Stimulated activated naive CD8-positive, alpha-beta T cell treated with anti-CD3 and anti-CD28 coated beads, Interleukin-15, Interleukin-2, amounts not matched to agents 100 ng/mL and 50 ng/mL, for 24 hours (primary cell): ENCODE data around the gene KLHL40.

ENCODE experiments used
- H3K27ac Mint-ChIP-seq: one replicate; pipeline ENCODE4 v1.8.0; 2021; ENCODE audit warnings: mild to moderate bottlenecking, mixed read lengths
- H3K27me3 Mint-ChIP-seq: one replicate; pipeline ENCODE4 v1.8.0; 2021; ENCODE audit warnings: mixed read lengths
- H3K36me3 Mint-ChIP-seq: one replicate; pipeline ENCODE4 v1.8.0; 2021; ENCODE audit warnings: low read depth, mixed read lengths
- H3K4me1 Mint-ChIP-seq: one replicate; pipeline ENCODE4 v1.8.0; 2021; ENCODE audit warnings: low read depth, mixed read lengths
- H3K4me3 Mint-ChIP-seq: one replicate; pipeline ENCODE4 v1.8.0; 2021; ENCODE audit warnings: mild to moderate bottlenecking, mixed read lengths
- H3K9me3 Mint-ChIP-seq: one replicate; pipeline ENCODE4 v1.8.0; 2021; ENCODE audit warnings: mixed read lengths

KLHL40 gene

DNA sequence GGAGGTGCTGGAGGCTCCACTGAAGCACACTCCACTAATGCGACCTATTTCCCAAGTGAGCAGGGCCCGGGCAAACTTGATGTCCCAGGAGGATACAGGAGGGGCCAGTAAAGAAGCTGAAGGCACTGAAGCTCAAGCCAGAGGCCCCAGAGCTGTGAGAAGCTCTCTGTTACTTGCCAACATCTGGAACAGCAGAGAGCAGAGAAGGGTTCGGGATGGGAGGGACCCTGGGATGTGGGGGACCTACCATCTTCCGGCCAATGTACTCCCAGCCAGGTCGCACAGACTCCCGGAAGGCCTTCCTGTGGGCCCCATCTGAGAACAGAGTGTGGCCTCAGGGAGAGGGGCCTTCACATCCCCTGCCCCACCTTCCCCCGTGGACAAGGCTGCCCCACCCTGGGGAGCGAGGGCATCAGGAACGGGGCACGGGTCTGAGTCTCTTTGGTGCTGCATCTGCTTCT lies 14.2 kb downstream of the KLHL40 start:
- Mint-ChIP-seq H3K4me1 (peaks cover 6% of the 10 kb centered on the region), H3K4me3 (no peak overlapping the region), H3K9me3 (no peaks in the 10 kb centered on the region), H3K27ac (no peak overlapping the region), H3K36me3 (no peaks in the 10 kb centered on the region), H3K27me3 (peaks cover 3% of the 10 kb centered on the region)

DNA sequence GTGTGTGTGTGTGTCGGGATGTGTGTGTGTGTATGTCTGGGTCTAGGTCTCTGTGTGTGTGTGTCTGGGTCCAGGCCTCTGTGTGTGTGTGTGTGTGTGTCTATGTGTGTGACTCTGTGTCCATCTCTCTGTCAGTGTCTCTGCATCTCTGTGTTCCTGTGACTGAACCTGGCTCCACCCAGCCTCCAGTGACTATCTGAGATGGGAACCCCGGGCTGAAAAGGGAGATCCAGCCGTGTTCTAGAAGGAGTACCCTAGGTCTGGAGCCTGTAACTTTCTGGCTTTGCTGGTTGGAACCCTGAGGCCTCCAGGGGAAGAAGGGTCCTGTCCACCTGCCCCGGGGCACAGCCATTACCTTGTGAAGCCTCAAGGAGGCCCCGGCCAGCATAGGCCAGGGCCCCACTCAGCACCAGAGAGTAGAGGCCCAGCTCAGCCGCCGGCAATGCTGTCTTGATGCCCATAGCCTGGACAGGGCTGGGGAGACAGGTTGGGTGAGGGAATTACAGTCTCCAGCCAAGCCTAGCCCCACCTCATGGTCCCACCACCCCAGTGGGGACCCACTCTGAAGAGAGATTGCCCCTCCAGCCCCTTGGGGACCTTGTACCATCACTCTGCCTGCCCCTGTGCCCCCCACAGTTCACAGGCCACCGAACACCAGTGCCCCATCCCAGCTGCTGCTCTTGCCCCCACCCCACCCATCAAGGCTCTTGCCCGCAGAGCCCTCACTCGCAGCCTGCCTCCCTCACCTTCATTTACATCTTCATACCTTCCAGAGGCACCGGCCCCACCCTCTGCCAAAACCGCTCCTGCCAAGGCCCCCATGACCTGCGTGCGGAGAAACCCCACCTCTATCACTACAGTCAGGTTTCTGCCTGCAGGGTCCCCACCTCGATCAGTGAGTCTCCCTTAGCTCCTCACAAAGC lies 15.3 kb downstream of the KLHL40 start:
- Mint-ChIP-seq H3K4me3 (no peak overlapping the region), H3K9me3 (no peaks in the 10 kb centered on the region), H3K36me3 (no peaks in the 10 kb centered on the region), H3K4me1 (peaks cover 6% of the 10 kb centered on the region), H3K27me3 (peaks cover 3% of the 10 kb centered on the region), H3K27ac (no peak overlapping the region)

DNA sequence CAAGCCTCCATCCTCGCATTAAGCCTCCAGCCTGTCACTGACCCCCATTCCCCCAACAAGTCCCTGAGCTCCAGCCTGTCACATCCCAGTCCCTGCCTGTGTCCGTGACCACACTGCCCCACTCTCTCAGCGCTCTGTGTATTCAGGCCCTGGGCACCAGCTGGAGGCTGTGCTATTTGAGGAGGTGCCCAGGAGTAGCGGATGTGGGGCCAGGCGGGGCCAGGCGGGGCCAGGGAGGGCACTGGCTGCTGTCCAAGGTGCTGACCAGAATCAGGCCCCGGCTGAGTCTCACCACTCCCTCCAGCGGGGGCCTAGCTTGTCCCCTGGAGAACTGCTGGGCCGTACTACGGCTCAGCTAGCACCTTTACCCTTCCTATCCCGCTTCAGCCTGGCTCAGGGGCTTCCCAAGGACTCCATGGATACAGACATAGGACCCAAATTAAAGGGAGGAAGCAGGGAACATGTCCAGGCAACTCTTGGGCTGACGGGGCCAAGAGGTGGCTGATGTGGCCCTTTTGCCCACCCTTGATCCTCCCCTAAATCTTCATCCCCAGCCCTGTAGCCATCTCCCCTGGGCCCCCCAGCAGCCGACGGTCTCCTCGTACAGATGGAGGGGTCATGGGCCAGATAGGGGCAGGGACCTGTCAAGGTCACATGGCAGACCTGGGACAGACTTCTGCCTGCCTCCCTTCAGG lies 16.2 kb downstream of the KLHL40 start:
- Mint-ChIP-seq H3K27ac (no peak overlapping the region), H3K9me3 (no peaks in the 10 kb centered on the region), H3K36me3 (no peaks in the 10 kb centered on the region), H3K4me3 (no peak overlapping the region), H3K27me3 (peaks cover 3% of the 10 kb centered on the region), H3K4me1 (peaks cover 6% of the 10 kb centered on the region)

DNA sequence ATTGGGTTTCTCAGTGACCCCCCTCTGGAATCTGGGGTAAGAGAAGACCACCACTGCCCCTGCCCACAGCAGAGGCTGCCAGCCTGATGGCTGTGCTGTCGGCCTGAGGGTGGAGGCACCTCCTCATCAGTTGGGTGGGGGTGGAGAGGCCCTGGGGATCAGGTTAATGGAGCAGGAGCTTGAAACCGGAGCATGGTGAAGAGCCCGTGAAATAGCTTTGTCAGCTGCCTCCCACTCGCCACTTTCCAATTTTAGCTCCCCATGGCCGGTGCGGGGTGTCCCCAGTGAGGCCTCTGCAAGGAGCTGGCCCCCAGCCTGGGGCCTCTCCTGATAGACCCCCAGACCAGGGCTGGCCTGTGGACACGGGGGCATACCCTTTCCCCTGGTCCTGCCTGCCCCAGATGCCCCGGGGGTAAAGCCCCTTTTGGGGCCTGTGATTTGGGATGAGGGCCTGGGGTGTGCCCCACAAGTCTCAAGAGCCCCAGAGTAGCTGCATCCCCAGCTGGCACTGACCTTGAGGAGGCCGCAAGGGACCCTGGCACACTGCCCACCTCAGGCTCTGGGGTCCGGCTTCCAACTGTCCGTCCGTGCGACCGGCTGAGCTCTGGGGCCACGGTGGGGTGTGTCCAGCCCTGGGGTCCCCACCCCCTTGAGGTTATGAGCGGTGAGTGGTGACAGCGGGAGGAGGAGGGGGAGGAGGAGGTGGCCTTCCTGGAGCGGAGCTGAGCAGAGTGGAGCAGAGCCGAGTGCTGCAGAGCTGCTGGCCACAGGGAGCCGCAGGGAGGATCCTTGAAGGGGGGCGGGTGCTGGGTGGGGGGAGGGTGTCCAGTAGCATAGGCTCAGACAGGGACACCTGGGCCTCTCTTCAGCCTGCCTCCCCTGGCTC lies 17.0 kb downstream of the KLHL40 start, which contains the start of gene HHATL:
HHATL (minus strand) TSS at position 733 of the 886 bp plus-strand sequence. CDS start 1,972 bp downstream, outside the sequence.
- Mint-ChIP-seq H3K4me3 (no peak within 1 kb of the TSS), H3K4me1 (peaks cover 6% of the 10 kb centered on the region), H3K9me3 (no peaks in the 10 kb centered on the region), H3K27ac (no peak within 1 kb of the TSS), H3K36me3 (no peaks in the 10 kb centered on the region), H3K27me3 (peaks cover 3% of the 10 kb centered on the region)

DNA sequence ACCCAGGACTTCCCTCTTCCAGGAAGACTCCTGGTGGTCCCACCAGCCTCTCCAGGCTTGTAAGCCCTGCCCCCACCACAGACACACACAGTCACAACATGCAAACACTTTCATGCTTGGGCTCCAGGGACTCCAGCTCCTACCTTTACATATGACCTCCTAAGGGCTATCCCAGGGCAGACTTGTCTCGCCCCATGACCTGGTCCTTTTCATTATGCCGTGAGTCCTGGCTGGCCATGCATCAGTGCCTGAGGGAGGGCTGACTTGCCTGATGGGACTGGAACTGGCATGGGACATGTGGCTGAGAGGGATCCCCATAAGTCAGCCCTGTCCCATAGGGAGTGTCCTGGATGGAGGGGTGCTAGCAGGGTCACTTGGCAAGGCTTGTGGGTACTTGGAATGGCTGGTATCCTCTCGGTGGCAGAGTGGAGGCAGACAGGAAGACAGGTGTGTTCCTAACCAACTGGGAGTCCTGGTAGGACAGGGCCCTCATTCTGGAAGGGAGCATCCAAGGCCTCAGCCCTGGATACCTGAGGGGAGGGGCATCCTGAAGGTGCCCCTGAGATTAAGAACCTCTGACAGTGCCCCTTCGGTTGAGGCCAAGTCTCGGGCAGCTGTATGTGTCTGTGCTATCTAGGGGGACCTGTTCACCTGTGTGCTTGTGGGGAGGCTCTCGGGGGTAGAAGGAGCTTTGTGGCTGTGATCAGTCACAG lies 17.8 kb downstream of the KLHL40 start:
- no peak overlapping the region for H3K27ac Mint-ChIP-seq
- H3K4me1 Mint-ChIP-seq: peaks cover 6% of the 10 kb centered on the region
- peaks cover 3% of the 10 kb centered on the region for H3K27me3 Mint-ChIP-seq
- no peaks in the 10 kb centered on the region for H3K9me3 Mint-ChIP-seq
- no peaks in the 10 kb centered on the region for H3K36me3 Mint-ChIP-seq
- no peak overlapping the region for H3K4me3 Mint-ChIP-seq

DNA sequence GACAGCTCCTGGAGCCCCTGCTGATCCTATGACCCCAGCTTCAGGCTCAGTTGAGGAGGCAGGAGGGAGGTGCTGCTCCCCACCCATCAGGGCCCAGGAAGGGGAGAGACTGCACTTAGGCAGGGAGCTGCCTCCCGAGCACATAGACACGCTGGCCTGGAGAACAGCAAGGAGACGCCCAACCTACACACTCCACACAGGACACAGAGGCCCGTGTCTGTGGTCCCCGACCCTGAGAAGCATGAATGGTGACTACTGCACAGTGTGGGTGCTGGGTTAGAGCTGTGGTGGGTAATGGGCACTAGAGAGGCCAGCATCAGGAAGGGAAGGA lies 18.3 kb downstream of the KLHL40 start:
- no peak overlapping the region for H3K4me3 Mint-ChIP-seq
- H3K27me3 Mint-ChIP-seq: peaks cover 3% of the 10 kb centered on the region
- no peaks in the 10 kb centered on the region for H3K36me3 Mint-ChIP-seq
- no peaks in the 10 kb centered on the region for H3K9me3 Mint-ChIP-seq
- no peak overlapping the region for H3K27ac Mint-ChIP-seq
- peaks cover 4% of the 10 kb centered on the region for H3K4me1 Mint-ChIP-seq

DNA sequence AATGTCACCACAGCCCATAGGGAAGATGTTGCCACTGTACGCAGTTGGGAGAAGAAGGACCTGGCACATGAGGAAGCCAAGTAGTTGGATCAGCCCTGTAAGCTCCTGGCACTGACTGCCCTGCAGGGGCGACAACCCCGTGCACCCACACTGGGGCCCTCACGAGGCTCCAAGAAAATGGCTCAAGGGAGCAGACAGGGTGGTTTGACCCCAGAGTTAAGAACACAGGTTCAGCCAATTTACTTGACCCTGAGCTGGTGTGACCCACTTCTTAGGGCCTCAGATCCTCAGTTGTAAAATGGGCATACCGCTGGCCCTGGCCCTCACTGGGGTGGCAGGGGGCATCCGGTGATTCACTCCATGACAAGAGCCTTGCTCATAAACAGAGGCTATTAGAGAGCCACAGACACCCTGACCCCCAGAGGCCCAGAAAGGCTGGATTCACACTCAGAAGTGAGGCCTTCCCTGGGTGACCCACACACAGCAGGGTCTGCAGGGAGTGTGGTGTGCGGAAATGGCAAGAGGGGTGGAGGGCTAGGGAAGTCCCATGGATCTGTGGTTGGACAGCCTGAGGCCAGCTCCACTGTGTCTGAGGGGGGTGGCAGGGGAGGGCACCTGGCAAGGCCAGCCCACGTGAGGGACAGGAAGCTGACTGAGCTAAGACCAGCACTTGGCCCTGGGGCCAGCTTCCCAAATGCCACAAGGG lies 19.0 kb downstream of the KLHL40 start:
- Mint-ChIP-seq H3K27ac (no peak overlapping the region), H3K4me3 (no peak overlapping the region), H3K4me1 (no peaks in the 10 kb centered on the region), H3K27me3 (peaks cover 3% of the 10 kb centered on the region), H3K36me3 (no peaks in the 10 kb centered on the region), H3K9me3 (no peaks in the 10 kb centered on the region)

DNA sequence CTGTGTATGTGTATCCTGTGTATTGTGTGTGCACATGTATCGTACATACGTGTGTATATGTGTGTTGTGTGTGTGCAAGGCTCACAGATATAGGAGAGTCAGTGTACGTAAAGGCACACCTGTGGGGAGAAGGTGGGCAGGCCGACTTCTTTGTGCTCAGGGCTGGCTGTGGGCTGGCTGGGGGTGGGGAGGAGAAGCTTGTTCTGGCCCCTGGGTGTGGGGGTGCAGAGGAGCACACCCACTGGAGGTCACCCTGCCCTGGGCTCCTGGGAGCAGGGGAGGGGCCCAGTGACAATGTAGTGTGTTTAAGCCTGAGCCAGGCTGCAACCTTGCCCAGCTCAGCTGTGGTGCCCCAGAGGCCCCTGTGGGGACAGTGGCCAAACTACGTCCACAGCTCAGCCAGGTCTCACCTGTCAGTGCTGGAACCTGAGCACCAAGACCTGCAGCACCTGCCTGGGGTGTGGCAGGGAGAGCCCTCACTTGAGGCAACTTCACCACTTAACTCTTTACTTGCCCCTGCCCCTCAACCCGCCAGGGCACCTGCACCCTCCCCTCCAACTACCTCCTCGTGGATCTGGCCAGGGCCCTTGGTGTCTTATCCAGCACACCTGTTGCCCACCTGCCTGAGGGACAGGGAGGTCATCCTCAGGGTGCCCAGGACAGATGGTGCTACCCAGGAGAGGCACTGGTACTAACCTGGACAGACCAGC lies 19.9 kb downstream of the KLHL40 start:
- peaks cover 3% of the 10 kb centered on the region for H3K27me3 Mint-ChIP-seq
- no peak overlapping the region for H3K27ac Mint-ChIP-seq
- no peaks in the 10 kb centered on the region for H3K9me3 Mint-ChIP-seq
- H3K36me3 Mint-ChIP-seq: no peaks in the 10 kb centered on the region
- H3K4me1 Mint-ChIP-seq: no peaks in the 10 kb centered on the region
- no peak overlapping the region for H3K4me3 Mint-ChIP-seq

DNA sequence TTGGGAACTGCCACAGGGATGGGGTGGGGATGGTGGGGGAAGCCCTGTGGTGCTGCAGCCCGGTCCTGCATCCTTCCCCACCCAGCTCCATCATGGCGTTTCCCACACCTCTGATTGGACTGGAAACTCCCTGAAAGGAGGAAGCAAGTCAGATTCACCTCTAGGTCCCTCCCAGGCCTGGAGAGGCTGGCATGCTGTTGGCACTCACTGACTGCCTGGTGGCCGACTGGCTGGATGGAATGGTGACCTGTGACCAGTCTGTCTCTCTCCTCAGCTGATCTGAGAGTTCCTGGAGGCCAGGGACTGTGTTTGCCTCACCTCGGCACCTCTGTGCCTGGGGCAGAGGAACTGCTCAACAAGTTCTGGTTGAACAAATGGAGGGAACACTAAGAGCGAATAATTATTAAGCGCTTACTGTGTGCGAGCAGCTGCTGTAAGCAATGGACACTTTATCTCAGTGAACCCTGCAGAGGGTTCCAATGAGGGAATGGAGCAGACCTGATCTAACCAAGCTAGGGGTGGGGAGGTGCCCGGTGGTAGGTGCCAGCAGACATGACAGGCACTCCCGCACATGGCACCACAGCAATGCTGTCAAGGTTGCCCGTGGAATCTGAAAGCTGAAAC lies 20.7 kb downstream of the KLHL40 start:
- H3K27ac Mint-ChIP-seq: no peak overlapping the region
- H3K36me3 Mint-ChIP-seq: no peaks in the 10 kb centered on the region
- no peaks in the 10 kb centered on the region for H3K4me1 Mint-ChIP-seq
- peaks cover 2% of the 10 kb centered on the region for H3K27me3 Mint-ChIP-seq
- H3K4me3 Mint-ChIP-seq: no peak overlapping the region
- no peaks in the 10 kb centered on the region for H3K9me3 Mint-ChIP-seq

DNA sequence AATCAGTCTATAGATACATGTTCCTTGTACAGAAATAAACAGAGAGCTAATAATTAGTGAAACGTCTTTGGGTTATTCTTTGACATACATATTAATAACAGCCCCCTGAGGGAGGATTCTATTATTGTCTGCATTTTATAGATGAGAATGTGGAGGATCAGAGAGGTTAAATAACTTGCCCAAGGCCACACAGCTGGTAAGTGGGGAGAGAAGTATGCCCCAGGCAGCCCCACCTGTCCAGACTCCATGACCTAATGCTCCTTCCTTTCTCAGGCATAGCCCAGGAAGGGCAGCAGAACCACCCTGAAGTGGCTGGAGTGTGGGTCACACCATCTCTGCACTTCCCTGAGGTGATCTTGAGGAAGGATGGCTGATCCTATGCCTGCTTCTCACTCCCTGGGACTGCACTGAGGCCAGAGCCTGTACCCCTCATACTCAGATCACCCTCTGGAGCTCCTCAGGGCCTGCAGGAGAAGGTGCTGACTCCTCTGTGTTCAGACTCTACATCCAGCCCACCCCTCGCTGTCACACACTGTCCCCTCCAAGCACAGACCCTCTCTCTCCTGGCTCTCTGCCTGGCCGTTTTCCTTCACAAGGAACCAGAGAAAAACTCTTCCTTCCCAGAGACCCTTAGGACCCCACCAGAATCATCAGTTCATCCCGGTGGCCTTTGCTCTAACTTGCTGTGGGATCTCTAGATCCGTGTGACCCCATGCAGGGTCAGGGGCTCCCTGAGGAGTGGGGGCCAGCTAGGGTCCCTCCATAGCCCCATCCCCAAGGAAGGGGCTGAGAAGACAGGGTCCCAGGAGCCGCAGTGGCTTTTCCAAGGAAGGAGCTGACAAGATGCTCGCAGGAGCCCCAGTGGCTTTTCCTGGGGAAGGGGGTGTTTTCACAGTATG lies 21.6 kb downstream of the KLHL40 start:
- H3K4me1 Mint-ChIP-seq: no peaks in the 10 kb centered on the region
- H3K27ac Mint-ChIP-seq: no peak overlapping the region
- H3K9me3 Mint-ChIP-seq: no peaks in the 10 kb centered on the region
- H3K36me3 Mint-ChIP-seq: no peaks in the 10 kb centered on the region
- H3K27me3 Mint-ChIP-seq: no peaks in the 10 kb centered on the region
- no peak overlapping the region for H3K4me3 Mint-ChIP-seq

DNA sequence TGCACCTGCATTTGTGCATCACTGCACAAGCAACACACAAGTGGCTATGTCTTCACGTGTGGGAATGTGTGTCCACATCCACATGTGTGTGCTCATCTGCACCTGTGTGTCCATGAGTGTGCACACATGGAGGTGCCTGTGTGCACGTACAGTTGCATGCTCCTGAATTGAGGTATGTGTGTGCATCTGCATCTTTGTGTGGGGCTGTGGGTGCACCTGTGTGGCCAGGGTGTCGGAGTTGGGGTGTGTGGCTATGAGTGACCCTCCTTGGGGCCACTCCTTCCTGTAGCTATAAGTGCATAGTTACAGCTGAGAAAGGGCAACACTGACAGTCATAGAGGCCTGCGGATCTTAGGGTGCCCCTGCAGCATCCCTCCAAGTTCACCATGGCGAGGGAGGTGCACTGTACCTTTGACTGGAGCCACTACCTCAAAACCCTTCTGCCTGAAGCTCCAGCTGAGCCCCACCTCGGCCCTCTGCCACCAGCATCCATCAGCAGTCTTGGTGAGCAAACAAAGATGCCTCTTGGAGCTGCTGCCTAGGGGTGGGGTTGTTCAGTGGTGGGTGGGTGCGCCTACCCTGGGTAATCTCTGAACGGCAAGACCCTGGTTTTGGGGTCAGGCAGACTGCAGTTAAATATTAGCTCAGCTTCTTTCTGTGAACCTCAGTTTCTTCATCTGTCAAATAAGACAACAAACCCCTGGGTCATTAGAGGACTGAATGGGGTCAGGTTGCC lies 22.5 kb downstream of the KLHL40 start:
- H3K4me1 Mint-ChIP-seq: no peaks in the 10 kb centered on the region
- H3K36me3 Mint-ChIP-seq: no peaks in the 10 kb centered on the region
- no peaks in the 10 kb centered on the region for H3K27me3 Mint-ChIP-seq
- no peak overlapping the region for H3K27ac Mint-ChIP-seq
- H3K4me3 Mint-ChIP-seq: no peak overlapping the region
- no peaks in the 10 kb centered on the region for H3K9me3 Mint-ChIP-seq
